ENCODE results near the gene C12orf42.

The C12orf42 gene

GRCh38 chr12:103503546-103504480, 8.0 kb upstream of the C12orf42 start:
- no peak for TF ChIP-seq CTCF (IDR thresholded peaks at IDR 0.05; ENCODE audit: insufficient read depth, low read length, missing control alignments)
- CTCF ChIA-PET = interaction anchor here (1.1 kb wide), 1 partner anchor 8 kb away, joined by 4 read pairs; the partner anchor contains the start of gene C12orf42
- no peak for DNase-seq (ENCODE audit: low read depth, low spot score)
- POLR2A ChIA-PET = no interaction called here
- no peak overlapping the region for H3K4me3 ChIP-seq (ENCODE audit: low read depth, low read length)

GRCh38 chr12:103501447-103501846, 5.7 kb upstream of the C12orf42 start:
- ChIA-PET POLR2A (no interaction called here), CTCF (no interaction called here)
- no peak for TF ChIP-seq CTCF (IDR thresholded peaks at IDR 0.05; ENCODE audit: insufficient read depth, low read length, missing control alignments)
- no peak overlapping the region for H3K4me3 ChIP-seq (ENCODE audit: low read depth, low read length)
- DNase-seq (ENCODE audit: low read depth, low spot score) = no peak

- ChIA-PET CTCF (interaction anchor here (1.1 kb wide), 1 partner anchor 50 kb away, joined by 6 read pairs; no protein-coding TSS in a partner anchor), POLR2A (no interaction called here)
- TF ChIP-seq CTCF (IDR thresholded peaks at IDR 0.05; ENCODE audit: insufficient read depth, low read length, missing control alignments) = no peak
- DNase-seq (ENCODE audit: low read depth, low spot score) = no peak
- no peak overlapping the region for H3K4me3 ChIP-seq (ENCODE audit: low read depth, low read length)
These were observed 3.8 kb upstream of the C12orf42 start for GRCh38 chr12:103499571-103499970.

- H3K4me3 ChIP-seq (ENCODE audit: low read depth, low read length) = no peak overlapping the region
- DNase-seq (ENCODE audit: low read depth, low spot score) = no peak
- TF ChIP-seq CTCF (IDR thresholded peaks at IDR 0.05; ENCODE audit: insufficient read depth, low read length, missing control alignments) = no peak
- CTCF ChIA-PET = no interaction called here
- POLR2A ChIA-PET = no interaction called here
These were observed 3.2 kb upstream of the C12orf42 start for GRCh38 chr12:103498990-103499389.

- DNase-seq (ENCODE audit: low read depth, low spot score) = no peak
- ChIA-PET CTCF (interaction anchor here (1.8 kb wide), 1 partner anchor 54 kb away, joined by 12 read pairs; no protein-coding TSS in a partner anchor), POLR2A (no interaction called here)
- TF ChIP-seq CTCF (IDR thresholded peaks at IDR 0.05; ENCODE audit: insufficient read depth, low read length, missing control alignments) = no peak
- no peak overlapping the region for H3K4me3 ChIP-seq (ENCODE audit: low read depth, low read length)
These were observed 867 bp downstream of the C12orf42 start for GRCh38 chr12:103494734-103495468.

Data from AG04449 (cell line).